Liver (tissue), 9 donors: ENCODE results near the gene KMT5C. TPM values are rescaled to one million over a fixed set of nuclear protein-coding genes. Genes with fewer than 3 reads are reported as not detected.

Experiments
- DNase-seq: peaks from one replicate; pipeline ENCODE4 v3.0.0-alpha.2; 2017; ENCODE audit warnings: low spot score
- H3K27ac ChIP-seq, 2 donors: one replicate each; pipeline ENCODE4 v1.7.0; 2013; ENCODE audit warnings: inconsistent platforms in 2 of 2, low read length in 2 of 2, control low read depth in 1 of 2, low read depth in 1 of 2, mild to moderate bottlenecking in 1 of 2
- H3K27me3 ChIP-seq, 4 donors: one replicate each; pipeline versions ENCODE4 v1.6.1 to v1.7.0; 2013; ENCODE audit warnings: low read length in 3 of 4, inconsistent platforms in 1 of 4, mild to moderate bottlenecking in 1 of 4, moderate library complexity in 1 of 4; ENCODE audit not compliant: control insufficient read depth in 4 of 4, insufficient read depth in 4 of 4
- H3K36me3 ChIP-seq, 4 donors: one replicate each; pipeline versions ENCODE4 v1.6.1 to v1.7.0; 2013; ENCODE audit warnings: low read length in 3 of 4, mild to moderate bottlenecking in 3 of 4, low read depth in 1 of 4, moderate library complexity in 1 of 4; ENCODE audit not compliant: control insufficient read depth in 4 of 4, insufficient read depth in 3 of 4
- H3K4me1 ChIP-seq, 4 donors: one replicate each; pipeline versions ENCODE4 v1.6.1 to v1.7.0; 2013; ENCODE audit warnings: low read length in 3 of 4, mild to moderate bottlenecking in 3 of 4, moderate library complexity in 1 of 4; ENCODE audit not compliant: control insufficient read depth in 4 of 4, insufficient read depth in 4 of 4
- H3K4me3 ChIP-seq, 3 donors: one replicate each; pipeline versions ENCODE4 v1.6.1 to v1.7.0; 2013; ENCODE audit warnings: low read length in 3 of 3, control low read depth in 1 of 3, low read depth in 1 of 3, mild to moderate bottlenecking in 1 of 3
- H3K9ac ChIP-seq, 2 donors: one replicate each; pipeline ENCODE4 v1.7.0; 2013; ENCODE audit warnings: low read length in 2 of 2, mild to moderate bottlenecking in 2 of 2, moderate library complexity in 2 of 2, control low read depth in 1 of 2, low read depth in 1 of 2
- H3K9me3 ChIP-seq, 4 donors: one replicate each; pipeline versions ENCODE4 v1.6.1 to v1.7.0; 2013; ENCODE audit warnings: low read length in 3 of 4; ENCODE audit not compliant: control insufficient read depth in 4 of 4
- CTCF ChIP-seq: fragments of 150-350 bp; IDR thresholded peaks from 2 replicates; pipeline ENCODE4 v1.5.1; 2017; ENCODE audit warnings: improper control_type of control experiment, low read depth, low read length; ENCODE audit not compliant: missing input control
- EGR1 ChIP-seq, 2 donors: IDR thresholded peaks; 2 replicates each; pipeline ENCODE4 v1.6.1; 2016 to 2018; ENCODE audit warnings: antibody characterized with exemption in 2 of 2, low read depth in 2 of 2
- FOXA1 ChIP-seq: IDR thresholded peaks from 2 replicates; pipeline ENCODE4 v1.6.1; 2016; ENCODE audit warnings: antibody characterized with exemption
- FOXA2 ChIP-seq: IDR thresholded peaks from 2 replicates; pipeline ENCODE4 v1.6.1; 2016; ENCODE audit warnings: antibody characterized with exemption
- GABPA ChIP-seq, 2 donors: IDR thresholded peaks in 1 of 2; conservative IDR thresholded peaks in 1 of 2; 2 replicates each; pipeline ENCODE4 v1.6.1; 2016; ENCODE audit warnings: antibody characterized with exemption in 2 of 2, mild to moderate bottlenecking in 1 of 2, moderate library complexity in 1 of 2
- HNF4A ChIP-seq, 2 donors: conservative IDR thresholded peaks; 2 replicates each; pipeline ENCODE4 v1.6.1; 2016; ENCODE audit warnings: antibody characterized with exemption in 2 of 2, mild to moderate bottlenecking in 2 of 2
- HNF4G ChIP-seq: IDR thresholded peaks from 2 replicates; pipeline ENCODE4 v1.6.1; 2016; ENCODE audit warnings: antibody characterized with exemption
- JUND ChIP-seq, 2 donors: IDR thresholded peaks; 2 replicates each; pipeline ENCODE4 v1.6.1; 2016; ENCODE audit warnings: antibody characterized with exemption in 2 of 2
- MAX ChIP-seq: IDR thresholded peaks from 2 replicates; pipeline ENCODE4 v1.6.1; 2016; ENCODE audit warnings: antibody characterized with exemption
- NR2F2 ChIP-seq: IDR thresholded peaks from 2 replicates; pipeline ENCODE4 v1.6.1; 2016; ENCODE audit warnings: antibody characterized with exemption
- RAD21 ChIP-seq, 2 donors: IDR thresholded peaks; 2 replicates each; pipeline ENCODE4 v1.6.1; 2016; ENCODE audit warnings: antibody characterized with exemption in 2 of 2, mild to moderate bottlenecking in 2 of 2
- REST ChIP-seq: IDR thresholded peaks from 2 replicates; pipeline ENCODE4 v1.6.1; 2016; ENCODE audit warnings: antibody characterized with exemption, mild to moderate bottlenecking
- RXRA ChIP-seq, 2 donors: IDR thresholded peaks; 2 replicates each; pipeline ENCODE4 v1.6.1; 2017 to 2018; ENCODE audit warnings: antibody characterized with exemption in 2 of 2, mild to moderate bottlenecking in 1 of 2
- SP1 ChIP-seq: IDR thresholded peaks from 2 replicates; pipeline ENCODE4 v1.6.1; 2018; ENCODE audit warnings: antibody characterized with exemption, mild to moderate bottlenecking
- TAF1 ChIP-seq: conservative IDR thresholded peaks from 2 replicates; pipeline ENCODE4 v1.6.1; 2016; ENCODE audit warnings: antibody characterized with exemption, mild to moderate bottlenecking
- YY1 ChIP-seq: IDR thresholded peaks from 2 replicates; pipeline ENCODE4 v1.6.1; 2016; ENCODE audit warnings: antibody characterized with exemption, mild to moderate bottlenecking
- WGBS: extraction: QIAGEN DNeasy Blood & Tissue Kit; methylation state at CpG from one replicate; pipeline ENCODE4 v1.1.7; 2013; 5-methylcytosine and 5-hydroxymethylcytosine counted together
- polyA plus RNA-seq, 2 donors: library from polyadenylated mRNA; stranded (reverse) in 1 of 2; unstranded in 1 of 2; fragments of 200-250 nt in 1 of 2; fragments of >200 nt in 1 of 2; fragmentation: Nextera tagmentation in 1 of 2; extraction: Ambion mirVana in 1 of 2; gene quantifications; one replicate each; pipeline versions ENCODE4 v1.2.1 to v1.2.3, GENCODE V29; 2013 to 2015
- total RNA-seq, 2 donors: library from RNA; depleted of rRNA; stranded (reverse); fragments of >200 nt; gene quantifications; one replicate each; pipeline ENCODE4 v1.2.3, GENCODE V29; 2014
- TF ChIP-seq, protein P1 (sequence below): IDR thresholded peaks from 2 replicates; pipeline ENCODE4 v1.6.1; 2016; ENCODE audit warnings: antibody characterized with exemption
- TF ChIP-seq, protein P2 (sequence below): IDR thresholded peaks from 2 replicates; pipeline ENCODE4 v1.6.1; 2016; ENCODE audit warnings: antibody characterized with exemption
- donor health status: healthy.
- donor health status: healthy.
- donor health status: healthy.
- donor health status: healthy.
- donor health status: healthy.

Gene KMT5C
- total and polyA plus RNA-seq, 4 donors = 1.1 to 11.6 (median 3.0) TPM

DNA sequence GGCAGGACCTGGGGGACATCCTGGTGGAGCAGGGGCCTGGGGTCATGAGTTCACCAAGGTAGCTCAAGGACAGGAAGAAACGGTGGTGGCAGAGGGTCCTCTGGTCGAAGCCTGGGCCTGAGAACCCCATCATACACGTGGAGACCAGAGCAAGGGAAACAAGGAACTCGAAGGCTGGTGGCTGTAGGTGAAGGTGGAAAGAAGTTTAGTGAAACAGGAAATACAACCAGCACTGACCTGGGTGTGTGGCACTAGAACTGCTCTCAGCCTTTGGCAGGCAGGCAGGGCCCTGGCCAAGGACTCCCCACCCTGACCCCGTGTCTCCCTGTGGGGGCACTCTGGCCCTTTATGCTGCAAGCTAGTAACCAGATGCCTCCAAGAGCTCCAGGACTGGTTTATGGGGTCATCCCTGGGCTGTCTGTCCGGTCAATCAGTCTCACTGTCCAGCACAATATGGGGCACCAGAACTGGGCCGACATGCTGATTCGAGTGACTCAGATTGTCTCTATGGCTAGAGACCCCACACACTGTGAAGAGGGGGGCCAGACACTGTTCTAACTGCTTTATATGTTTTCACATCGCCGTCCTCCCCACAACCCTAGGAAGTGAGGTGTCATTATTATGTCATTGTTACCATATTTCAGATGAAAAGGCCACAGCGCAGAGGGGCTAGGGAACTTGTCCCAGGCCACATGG, 11.1 kb downstream of the KMT5C start:
- Histone ChIP-seq H3K27ac (no peak overlapping the region), H3K36me3 (peaks cover 0 to 2% (median 0%) of the 10 kb centered on the region in 4 donors), H3K27me3 (peaks cover 0 to 8% (median 6%) of the 10 kb centered on the region in 4 donors), H3K4me3 (no peak overlapping the region), H3K9ac (no peak overlapping the region), H3K4me1 (peaks cover 0 to 4% (median 1%) of the 10 kb centered on the region in 4 donors), H3K9me3 (no peaks in the 10 kb centered on the region)
- TF ChIP-seq TAF1 (no peak), NR2F2 (no peak), HNF4G (no peak)
- 79% methylated on average over 11 of the region's 11 CpGs for WGBS
- no peak for DNase-seq

DNA sequence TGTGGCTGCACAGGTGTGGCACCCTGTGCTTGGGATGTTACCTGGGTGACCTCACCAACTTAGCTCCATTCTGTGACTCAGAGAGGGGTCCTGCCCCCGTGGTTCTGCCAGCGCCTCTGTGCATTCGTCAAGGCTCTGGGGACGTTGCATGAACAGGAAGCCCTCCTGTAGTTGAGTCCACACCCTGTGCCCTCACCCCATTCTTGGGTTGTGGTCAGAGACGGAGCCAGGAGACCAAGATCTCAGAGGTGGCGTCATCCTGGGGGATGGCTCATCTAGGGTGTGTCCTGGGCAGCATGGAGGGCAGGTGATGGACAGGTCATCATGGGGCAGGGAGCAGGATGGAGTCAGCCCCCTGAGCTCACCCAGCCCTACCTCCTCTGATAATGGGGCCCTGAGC, 12.4 kb downstream of the KMT5C start:
- WGBS = 74% methylated on average over 6 of the region's 6 CpGs
- Histone ChIP-seq H3K36me3 (no peaks in the 10 kb centered on the region), H3K9ac (no peak overlapping the region), H3K27ac (no peak overlapping the region), H3K4me1 (peaks cover 0 to 4% (median 1%) of the 10 kb centered on the region in 4 donors), H3K27me3 (peaks cover 0 to 8% (median 6%) of the 10 kb centered on the region in 4 donors), H3K9me3 (no peaks in the 10 kb centered on the region), H3K4me3 (no peak overlapping the region)
- DNase-seq = no peak
- no peak for TF ChIP-seq FOXA1
- TF ChIP-seq YY1 = no peak
- no peak for TF ChIP-seq HNF4A (conservative IDR thresholded peaks at IDR 0.05)
- no peak for TF ChIP-seq FOXA2
- TF ChIP-seq JUND (IDR thresholded peaks at IDR 0.05) = no peak
- TF ChIP-seq SP1 = no peak
- no peak for TF ChIP-seq TAF1

DNA sequence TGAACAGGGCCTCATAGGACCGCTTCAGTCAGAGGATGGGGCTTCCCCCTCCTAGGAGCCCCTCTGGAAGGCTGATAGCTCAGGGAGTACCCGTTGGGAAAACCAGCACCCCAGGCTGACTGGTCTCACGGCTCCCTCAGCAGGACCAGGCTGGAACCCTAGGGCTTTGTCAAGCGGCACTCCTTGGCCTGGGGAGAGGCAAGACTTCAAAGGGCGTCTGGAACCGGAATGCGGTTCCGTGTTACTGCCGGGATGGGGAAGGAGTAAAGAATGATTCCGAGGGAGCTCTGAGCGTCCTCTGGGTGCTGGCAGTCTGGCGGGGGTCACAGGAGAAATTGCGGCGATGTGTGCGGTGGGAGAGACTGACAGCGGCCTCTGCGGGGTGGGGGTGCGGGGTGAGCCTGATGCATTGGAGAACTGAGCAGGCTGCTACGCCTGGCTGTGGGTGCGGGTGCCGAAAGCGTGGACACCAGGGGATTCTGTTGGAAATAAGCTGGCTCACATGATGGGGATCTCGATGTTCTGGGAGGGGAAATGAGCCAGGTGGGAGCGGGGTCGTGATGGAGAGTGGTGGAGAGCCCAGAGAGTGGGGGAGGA, 13.0 kb downstream of the KMT5C start:
- DNase-seq = no peak
- no peaks in the 10 kb centered on the region for H3K9me3 ChIP-seq
- 56% methylated on average over 25 of the region's 25 CpGs for WGBS
- TF ChIP-seq NR2F2 = no peak
- TF ChIP-seq, protein P1, sequence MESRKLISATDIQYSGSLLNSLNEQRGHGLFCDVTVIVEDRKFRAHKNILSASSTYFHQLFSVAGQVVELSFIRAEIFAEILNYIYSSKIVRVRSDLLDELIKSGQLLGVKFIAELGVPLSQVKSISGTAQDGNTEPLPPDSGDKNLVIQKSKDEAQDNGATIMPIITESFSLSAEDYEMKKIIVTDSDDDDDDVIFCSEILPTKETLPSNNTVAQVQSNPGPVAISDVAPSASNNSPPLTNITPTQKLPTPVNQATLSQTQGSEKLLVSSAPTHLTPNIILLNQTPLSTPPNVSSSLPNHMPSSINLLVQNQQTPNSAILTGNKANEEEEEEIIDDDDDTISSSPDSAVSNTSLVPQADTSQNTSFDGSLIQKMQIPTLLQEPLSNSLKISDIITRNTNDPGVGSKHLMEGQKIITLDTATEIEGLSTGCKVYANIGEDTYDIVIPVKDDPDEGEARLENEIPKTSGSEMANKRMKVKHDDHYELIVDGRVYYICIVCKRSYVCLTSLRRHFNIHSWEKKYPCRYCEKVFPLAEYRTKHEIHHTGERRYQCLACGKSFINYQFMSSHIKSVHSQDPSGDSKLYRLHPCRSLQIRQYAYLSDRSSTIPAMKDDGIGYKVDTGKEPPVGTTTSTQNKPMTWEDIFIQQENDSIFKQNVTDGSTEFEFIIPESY = no peak
- TF ChIP-seq RXRA (IDR thresholded peaks at IDR 0.05) = no peak
- no peak for TF ChIP-seq REST
- TF ChIP-seq FOXA1 = no peak
- no peak for TF ChIP-seq GABPA (IDR thresholded peaks at IDR 0.05 in 1 of 2, conservative IDR thresholded peaks at IDR 0.05 in 1 of 2)
- no peak for TF ChIP-seq JUND (IDR thresholded peaks at IDR 0.05)
- no peak for TF ChIP-seq SP1
- no peak for TF ChIP-seq EGR1 (IDR thresholded peaks at IDR 0.05; ENCODE audit: low read depth in 2 of 2)
- TF ChIP-seq RAD21 (IDR thresholded peaks at IDR 0.05) = no peak
- TF ChIP-seq YY1 = no peak
- no peak for TF ChIP-seq MAX
- TF ChIP-seq HNF4G = no peak
- TF ChIP-seq, protein P2, sequence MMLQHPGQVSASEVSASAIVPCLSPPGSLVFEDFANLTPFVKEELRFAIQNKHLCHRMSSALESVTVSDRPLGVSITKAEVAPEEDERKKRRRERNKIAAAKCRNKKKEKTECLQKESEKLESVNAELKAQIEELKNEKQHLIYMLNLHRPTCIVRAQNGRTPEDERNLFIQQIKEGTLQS = no peak
- no peak for TF ChIP-seq HNF4A (conservative IDR thresholded peaks at IDR 0.05)
- TF ChIP-seq TAF1 = no peak
- no peak for TF ChIP-seq CTCF
- no peak for TF ChIP-seq FOXA2
- H3K27ac ChIP-seq = no peak overlapping the region
- no peak overlapping the region for H3K9ac ChIP-seq
- peaks cover 0 to 4% (median 1%) of the 10 kb centered on the region in 4 donors for H3K4me1 ChIP-seq
- peaks cover 0 to 8% (median 6%) of the 10 kb centered on the region in 4 donors for H3K27me3 ChIP-seq
- no peaks in the 10 kb centered on the region for H3K36me3 ChIP-seq
- H3K4me3 ChIP-seq = no peak overlapping the region
